ENCODE data around the gene ZNF280C. TPM values are rescaled to one million over a fixed set of nuclear protein-coding genes. Genes with fewer than 3 reads are reported as not detected.

Gene ZNF280C
- total and polyA plus RNA-seq, 7 donors, result 0.72 to 4.1 (median 2.8) TPM

GRCh38 chrX:130176942-130177341 lies 91.8 kb downstream of the ZNF280C start:
- no peak overlapping the region for H3K4me3 ChIP-seq
- WGBS, 3 donors, result 59 to 75% (median 60%) methylated on average over 4 of the region's 4 CpGs

GRCh38 chrX:130176354-130176776 lies 92.3 kb downstream of the ZNF280C start:
- ATAC-seq, result no peak
- TF ChIP-seq CTCF (IDR thresholded peaks at IDR 0.05), result no peak
- Histone ChIP-seq H3K27ac (no peak overlapping the region), H3K36me3 (ENCODE audit: insufficient read depth in 1 of 2, low read depth in 1 of 2) (no peaks in the 10 kb centered on the region), H3K4me3 (no peak overlapping the region), H3K27me3 (ENCODE audit: insufficient read depth in 3 of 3, low read length in 2 of 3) (peaks cover 0 to 4% (median 0%) of the 10 kb centered on the region in 3 donors), H3K4me1 (no peaks in the 10 kb centered on the region), H3K9me3 (no peaks in the 10 kb centered on the region)
- intact Hi-C loops (cut with DNase I), result no loop called here
- no peak for DNase-seq

More at GRCh38 chrX:130176942-130177341, 91.8 kb downstream of the ZNF280C start:
- H3K27me3 ChIP-seq (ENCODE audit: insufficient read depth in 3 of 3, low read length in 2 of 3), result peaks cover 0 to 2% (median 0%) of the 10 kb centered on the region in 3 donors
- no peaks in the 10 kb centered on the region for H3K9me3 ChIP-seq
- no peaks in the 10 kb centered on the region for H3K4me1 ChIP-seq
- intact Hi-C loops (cut with DNase I), result no loop called here
- H3K36me3 ChIP-seq (ENCODE audit: insufficient read depth in 1 of 2, low read depth in 1 of 2), result no peaks in the 10 kb centered on the region
- DNase-seq (no peak), ATAC-seq (no peak)
- no peak for TF ChIP-seq CTCF (IDR thresholded peaks at IDR 0.05)
- H3K27ac ChIP-seq, result no peak overlapping the region

DNA sequence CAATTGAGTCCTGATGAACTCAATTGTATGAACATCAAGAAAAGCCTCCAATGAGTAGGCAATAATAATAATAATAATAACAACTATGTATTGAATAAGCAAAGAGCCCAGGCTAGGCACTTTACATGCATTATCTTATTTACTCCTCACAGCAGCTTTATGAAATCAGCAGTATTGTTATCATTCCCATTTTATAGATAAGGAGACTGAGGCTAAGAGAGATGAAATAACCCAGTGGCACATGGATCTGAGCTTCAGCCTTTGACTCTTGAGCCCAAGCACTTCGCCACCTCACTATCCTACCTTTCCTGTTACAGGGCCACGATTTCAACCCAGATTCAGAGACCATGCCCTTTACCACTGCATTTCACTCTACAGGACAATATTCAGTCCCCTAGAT lies 93.8 kb downstream of the ZNF280C start:
- intact Hi-C loops (cut with DNase I), result loop anchor here in 1 of 2 donors (5.0 kb wide), 1 partner anchor 78 kb away; no protein-coding TSS in a partner anchor
- Histone ChIP-seq H3K27me3 (ENCODE audit: insufficient read depth in 3 of 3, low read length in 2 of 3) (peaks cover 0 to 4% (median 0%) of the 10 kb centered on the region in 3 donors), H3K36me3 (ENCODE audit: insufficient read depth in 1 of 2, low read depth in 1 of 2) (no peaks in the 10 kb centered on the region), H3K4me3 (no peak overlapping the region), H3K4me1 (no peaks in the 10 kb centered on the region), H3K9me3 (no peaks in the 10 kb centered on the region), H3K27ac (no peak overlapping the region)
- no peak for ATAC-seq
- no peak for TF ChIP-seq CTCF (IDR thresholded peaks at IDR 0.05)
- WGBS, 3 donors, result 72 to 94% (median 91%) methylated on average over 2 of the region's 2 CpGs
- no peak for DNase-seq

DNA sequence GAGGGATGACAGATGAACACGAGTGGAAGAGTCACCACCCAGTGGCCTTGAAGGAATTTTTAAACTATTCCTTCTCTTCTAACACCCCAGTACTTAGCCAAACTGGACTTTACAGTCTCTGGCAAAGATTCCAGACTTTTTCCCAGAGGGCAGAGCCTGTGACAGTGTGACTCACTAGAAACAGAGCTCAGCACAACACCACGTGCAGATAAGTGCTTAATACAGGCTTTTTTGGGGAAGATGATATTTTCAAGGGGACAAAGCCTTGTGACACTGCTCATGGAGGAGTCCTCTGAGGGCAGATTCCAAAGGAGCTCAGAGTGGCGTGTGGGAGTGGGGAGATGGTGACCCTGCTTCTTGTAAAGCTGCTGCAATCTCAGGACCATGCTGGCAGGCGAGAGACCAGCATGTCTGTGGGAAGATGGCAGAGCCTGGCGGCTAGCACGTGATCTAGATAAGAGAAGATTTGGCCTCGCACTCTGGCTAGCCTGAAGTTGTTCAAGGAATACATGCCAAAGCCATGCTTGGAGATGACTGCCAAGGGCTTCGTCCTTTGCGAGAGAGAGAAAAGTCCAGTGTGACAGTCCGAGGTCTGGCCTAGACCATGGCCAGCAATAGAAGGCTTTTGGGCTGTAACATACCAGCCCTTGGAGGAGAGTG lies 94.5 kb downstream of the ZNF280C start:
- no peak for TF ChIP-seq CTCF (IDR thresholded peaks at IDR 0.05)
- no peak overlapping the region for H3K4me3 ChIP-seq
- 31 to 45% (median 43%) methylated on average over 10 of the region's 10 CpGs for WGBS, 3 donors
- intact Hi-C loops (cut with DNase I), result loop anchor here in 1 of 2 donors (5.0 kb wide), 1 partner anchor 77 kb away; no protein-coding TSS in a partner anchor
- no peaks in the 10 kb centered on the region for H3K36me3 ChIP-seq (ENCODE audit: insufficient read depth in 1 of 2, low read depth in 1 of 2)
- DNase-seq (peak in 1 of 2 donors; percentile 25), ATAC-seq (peak in 3 of 4 donors; percentile 26 to 53 (median 48))
- H3K9me3 ChIP-seq, result no peaks in the 10 kb centered on the region
- H3K4me1 ChIP-seq, result no peaks in the 10 kb centered on the region
- H3K27ac ChIP-seq, result no peak overlapping the region
- peaks cover 0 to 4% (median 0%) of the 10 kb centered on the region in 3 donors for H3K27me3 ChIP-seq (ENCODE audit: insufficient read depth in 3 of 3, low read length in 2 of 3)

All from psoas muscle (tissue), 8 donors.